ENCODE measurements around the gene NLRP8. TPM values are rescaled to one million over a fixed set of nuclear protein-coding genes. Genes with fewer than 3 reads are reported as not detected.
"Not testable (repeated sequence)": the region's sequence is repeated elsewhere in the genome, so short reads cannot be mapped to it uniquely, and the experiment has no call there.

The NLRP8 gene
- polyA plus RNA-seq, 1 experiment = not detected

DNA sequence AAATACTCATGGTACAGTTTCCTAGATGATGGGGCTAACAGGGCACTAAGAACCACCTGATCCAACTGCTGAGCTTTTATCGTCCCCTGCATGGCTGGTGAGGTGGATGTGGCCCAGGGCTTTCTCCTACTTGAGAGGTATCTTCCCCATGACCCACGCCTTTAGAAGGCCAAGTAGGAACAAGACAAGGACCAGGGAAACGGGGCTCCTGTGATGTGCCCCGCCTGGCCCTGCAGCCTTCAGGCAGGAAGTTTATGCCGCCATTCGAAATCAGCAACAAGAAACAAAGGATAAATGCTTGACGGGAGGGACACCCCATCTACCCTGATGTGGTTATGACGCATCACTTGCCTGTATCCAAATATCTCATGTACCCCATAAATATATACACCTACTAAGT is 19.6 kb upstream of the NLRP8 start:
- CTCF ChIA-PET = no interaction called here
- POLR2A ChIA-PET = no interaction called here
- no peaks in the 10 kb centered on the region for H3K36me3 ChIP-seq (ENCODE audit: control insufficient read depth, insufficient read depth, low read length)
- H3K27me3 ChIP-seq (ENCODE audit: control insufficient read depth, insufficient read depth, low read length) = no peaks in the 10 kb centered on the region
- no peak overlapping the region for H3K4me3 ChIP-seq (ENCODE audit: low read depth, low read length)
- DNase-seq (ENCODE audit: low read depth) = no peak
- TF ChIP-seq, protein P1, sequence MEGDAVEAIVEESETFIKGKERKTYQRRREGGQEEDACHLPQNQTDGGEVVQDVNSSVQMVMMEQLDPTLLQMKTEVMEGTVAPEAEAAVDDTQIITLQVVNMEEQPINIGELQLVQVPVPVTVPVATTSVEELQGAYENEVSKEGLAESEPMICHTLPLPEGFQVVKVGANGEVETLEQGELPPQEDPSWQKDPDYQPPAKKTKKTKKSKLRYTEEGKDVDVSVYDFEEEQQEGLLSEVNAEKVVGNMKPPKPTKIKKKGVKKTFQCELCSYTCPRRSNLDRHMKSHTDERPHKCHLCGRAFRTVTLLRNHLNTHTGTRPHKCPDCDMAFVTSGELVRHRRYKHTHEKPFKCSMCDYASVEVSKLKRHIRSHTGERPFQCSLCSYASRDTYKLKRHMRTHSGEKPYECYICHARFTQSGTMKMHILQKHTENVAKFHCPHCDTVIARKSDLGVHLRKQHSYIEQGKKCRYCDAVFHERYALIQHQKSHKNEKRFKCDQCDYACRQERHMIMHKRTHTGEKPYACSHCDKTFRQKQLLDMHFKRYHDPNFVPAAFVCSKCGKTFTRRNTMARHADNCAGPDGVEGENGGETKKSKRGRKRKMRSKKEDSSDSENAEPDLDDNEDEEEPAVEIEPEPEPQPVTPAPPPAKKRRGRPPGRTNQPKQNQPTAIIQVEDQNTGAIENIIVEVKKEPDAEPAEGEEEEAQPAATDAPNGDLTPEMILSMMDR (IDR thresholded peaks at IDR 0.05; ENCODE audit: insufficient read depth, low read depth, low read length) = no peak

DNA sequence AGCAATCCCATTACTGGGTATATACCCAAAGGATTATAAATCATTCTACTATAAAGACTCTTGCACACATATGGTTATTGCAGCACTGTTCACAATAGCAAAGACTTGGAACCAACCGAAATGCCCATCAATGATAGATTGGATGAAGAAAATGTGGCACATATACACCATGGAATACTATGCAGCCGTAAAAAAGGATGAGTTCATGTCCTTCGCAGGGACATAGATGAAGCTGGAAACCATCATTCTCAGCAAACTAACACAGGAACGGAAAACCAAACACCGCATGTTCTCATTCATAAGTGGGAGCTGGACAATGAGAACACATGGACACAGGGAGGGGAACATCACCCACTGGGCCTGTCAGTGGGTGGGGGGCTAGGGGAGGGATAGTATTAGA is 18.4 kb upstream of the NLRP8 start:
- H3K36me3 ChIP-seq (ENCODE audit: control insufficient read depth, insufficient read depth, low read length); POLR2A ChIA-PET; DNase-seq (ENCODE audit: low read depth); CTCF ChIA-PET; H3K4me3 ChIP-seq (ENCODE audit: low read depth, low read length); H3K27me3 ChIP-seq (ENCODE audit: control insufficient read depth, insufficient read depth, low read length): not testable (repeated sequence)

DNA sequence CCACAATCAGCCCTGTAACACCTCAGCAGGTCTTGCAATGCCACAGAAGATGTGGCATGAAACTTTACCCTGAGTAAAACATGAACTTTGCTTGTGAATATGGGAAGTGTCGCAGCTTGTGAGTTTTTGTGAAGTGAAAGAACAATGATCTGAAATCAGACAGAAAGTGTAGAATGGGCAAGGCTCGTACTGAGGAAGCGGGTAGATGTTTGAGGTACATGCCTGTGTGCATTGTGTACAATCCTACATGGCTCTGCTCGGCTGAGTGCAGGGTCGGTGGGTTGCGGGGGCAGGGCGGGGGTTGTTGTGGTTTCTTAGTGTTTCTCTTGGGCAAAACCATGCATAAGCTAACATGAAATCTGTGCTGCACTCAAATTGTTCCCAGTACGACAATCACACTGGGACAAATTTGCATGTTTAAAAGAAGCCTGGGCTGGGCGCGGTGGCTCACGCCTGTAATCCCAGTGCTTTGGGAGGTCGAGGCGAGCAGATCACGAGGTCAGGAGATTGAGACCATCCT is 16.6 kb upstream of the NLRP8 start:
- ChIA-PET POLR2A (no interaction called here), CTCF (no interaction called here)
- no peaks in the 10 kb centered on the region for H3K36me3 ChIP-seq (ENCODE audit: control insufficient read depth, insufficient read depth, low read length)
- TF ChIP-seq, protein P1 (IDR thresholded peaks at IDR 0.05; ENCODE audit: insufficient read depth, low read depth, low read length) = no peak
- H3K27me3 ChIP-seq (ENCODE audit: control insufficient read depth, insufficient read depth, low read length) = no peaks in the 10 kb centered on the region
- DNase-seq (ENCODE audit: low read depth) = no peak
- H3K4me3 ChIP-seq (ENCODE audit: low read depth, low read length) = no peak overlapping the region

DNA sequence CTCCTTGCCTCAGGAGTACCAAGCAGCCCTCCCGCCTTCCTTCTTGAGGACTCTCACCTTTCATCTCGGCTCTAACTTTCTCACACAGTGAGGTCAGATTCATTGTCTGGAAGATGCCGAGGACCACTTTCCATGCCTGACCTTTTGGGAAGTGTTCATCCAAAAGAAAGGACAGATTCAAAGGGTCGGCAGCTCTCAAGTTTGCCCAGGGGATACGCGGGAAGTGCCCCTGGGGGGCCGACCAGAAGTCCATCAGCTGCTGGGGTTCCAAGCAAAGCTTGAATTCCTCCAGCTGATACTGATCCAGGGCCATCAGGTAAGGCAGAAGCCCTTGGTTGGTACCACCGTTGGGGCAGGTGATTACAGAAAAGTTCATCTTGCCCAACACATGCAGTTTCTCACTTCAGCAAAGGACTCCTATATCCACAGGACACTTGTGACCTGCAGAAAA is 15.7 kb upstream of the NLRP8 start, which contains the start of gene NLRP13:
Gene NLRP13 (minus strand): TSS at position 401 of the 451 bp plus-strand sequence. CDS start 25 bp downstream, at position 376.
- TF ChIP-seq, protein P1 (IDR thresholded peaks at IDR 0.05; ENCODE audit: insufficient read depth, low read depth, low read length) = no peak
- no peaks in the 10 kb centered on the region for H3K27me3 ChIP-seq (ENCODE audit: control insufficient read depth, insufficient read depth, low read length)
- ChIA-PET CTCF (no interaction called here), POLR2A (no interaction called here)
- H3K36me3 ChIP-seq (ENCODE audit: control insufficient read depth, insufficient read depth, low read length) = no peaks in the 10 kb centered on the region
- H3K4me3 ChIP-seq (ENCODE audit: low read depth, low read length) = no peak within 1 kb of the TSS
- DNase-seq (ENCODE audit: low read depth) = no peak

DNA sequence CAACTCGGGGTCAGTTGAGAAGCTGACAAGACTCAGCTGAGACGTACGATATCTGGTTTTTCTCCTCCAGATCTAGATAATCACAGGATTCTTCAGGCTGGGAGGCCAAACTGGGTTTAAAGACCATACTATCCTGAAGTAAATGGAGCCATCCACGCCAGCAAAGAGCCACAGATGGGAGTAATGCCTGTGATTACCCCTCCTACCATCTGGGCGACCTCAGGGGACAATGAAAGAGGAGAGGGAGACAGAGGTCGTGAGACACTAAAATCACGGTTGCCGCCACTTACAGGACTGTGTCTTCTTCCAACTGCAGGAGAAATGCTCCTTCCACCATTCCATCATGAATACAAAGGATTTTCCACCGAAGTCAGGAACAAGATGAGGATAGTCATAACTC is 12.4 kb upstream of the NLRP8 start:
- ChIA-PET CTCF (no interaction called here), POLR2A (no interaction called here)

DNA sequence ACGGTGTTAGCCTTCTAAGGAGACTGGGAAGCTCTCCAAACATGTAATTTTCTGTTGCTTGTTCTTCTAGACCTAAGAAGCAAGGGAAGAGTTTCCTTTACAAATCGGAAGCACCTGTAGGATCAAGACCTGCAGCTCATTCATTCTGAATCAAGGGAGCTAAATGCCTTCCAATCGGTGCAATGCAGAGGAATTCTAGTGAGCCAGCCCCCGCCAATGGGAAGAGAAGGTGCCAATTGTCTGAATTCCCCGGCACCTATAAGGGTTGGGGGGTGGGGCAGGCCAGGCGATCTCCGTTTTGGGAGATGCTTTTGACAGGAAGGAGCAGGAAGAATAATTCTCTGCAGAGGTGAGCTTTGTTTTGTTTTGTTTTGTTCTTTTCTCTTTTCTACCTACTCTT is 8.4 kb upstream of the NLRP8 start:
- TF ChIP-seq, protein P1 (IDR thresholded peaks at IDR 0.05; ENCODE audit: insufficient read depth, low read depth, low read length) = no peak
- CTCF ChIA-PET = no interaction called here
- no peaks in the 10 kb centered on the region for H3K27me3 ChIP-seq (ENCODE audit: control insufficient read depth, insufficient read depth, low read length)
- POLR2A ChIA-PET = no interaction called here
- H3K4me3 ChIP-seq (ENCODE audit: low read depth, low read length) = no peak overlapping the region
- no peaks in the 10 kb centered on the region for H3K36me3 ChIP-seq (ENCODE audit: control insufficient read depth, insufficient read depth, low read length)
- no peak for DNase-seq (ENCODE audit: low read depth)

More for the DNA sequence above, 12.4 kb upstream of the NLRP8 start:
- TF ChIP-seq, protein P1 (IDR thresholded peaks at IDR 0.05; ENCODE audit: insufficient read depth, low read depth, low read length) = no peak
- Histone ChIP-seq H3K27me3 (ENCODE audit: control insufficient read depth, insufficient read depth, low read length) (no peaks in the 10 kb centered on the region), H3K4me3 (ENCODE audit: low read depth, low read length) (no peak overlapping the region), H3K36me3 (ENCODE audit: control insufficient read depth, insufficient read depth, low read length) (no peaks in the 10 kb centered on the region)
- DNase-seq (ENCODE audit: low read depth) = no peak

Measured in BJ (cell line).